Liver (tissue), 9 donors: ENCODE measurements around the gene RFX8. TPM values are rescaled to one million over a fixed set of nuclear protein-coding genes. Genes with fewer than 3 reads are reported as not detected.

Source experiments
- DNase-seq: peaks from one replicate; pipeline ENCODE4 v3.0.0-alpha.2; 2017; ENCODE audit warnings: low spot score
- H3K27ac ChIP-seq, 2 donors: one replicate each; pipeline ENCODE4 v1.7.0; 2013; ENCODE audit warnings: inconsistent platforms in 2 of 2, low read length in 2 of 2, control low read depth in 1 of 2, low read depth in 1 of 2, mild to moderate bottlenecking in 1 of 2
- H3K27me3 ChIP-seq, 4 donors: one replicate each; pipeline versions ENCODE4 v1.6.1 to v1.7.0; 2013; ENCODE audit warnings: low read length in 3 of 4, inconsistent platforms in 1 of 4, mild to moderate bottlenecking in 1 of 4, moderate library complexity in 1 of 4; ENCODE audit not compliant: control insufficient read depth in 4 of 4, insufficient read depth in 4 of 4
- H3K36me3 ChIP-seq, 4 donors: one replicate each; pipeline versions ENCODE4 v1.6.1 to v1.7.0; 2013; ENCODE audit warnings: low read length in 3 of 4, mild to moderate bottlenecking in 3 of 4, low read depth in 1 of 4, moderate library complexity in 1 of 4; ENCODE audit not compliant: control insufficient read depth in 4 of 4, insufficient read depth in 3 of 4
- H3K4me1 ChIP-seq, 4 donors: one replicate each; pipeline versions ENCODE4 v1.6.1 to v1.7.0; 2013; ENCODE audit warnings: low read length in 3 of 4, mild to moderate bottlenecking in 3 of 4, moderate library complexity in 1 of 4; ENCODE audit not compliant: control insufficient read depth in 4 of 4, insufficient read depth in 4 of 4
- H3K4me3 ChIP-seq, 3 donors: one replicate each; pipeline versions ENCODE4 v1.6.1 to v1.7.0; 2013; ENCODE audit warnings: low read length in 3 of 3, control low read depth in 1 of 3, low read depth in 1 of 3, mild to moderate bottlenecking in 1 of 3
- H3K9ac ChIP-seq, 2 donors: one replicate each; pipeline ENCODE4 v1.7.0; 2013; ENCODE audit warnings: low read length in 2 of 2, mild to moderate bottlenecking in 2 of 2, moderate library complexity in 2 of 2, control low read depth in 1 of 2, low read depth in 1 of 2
- H3K9me3 ChIP-seq, 4 donors: one replicate each; pipeline versions ENCODE4 v1.6.1 to v1.7.0; 2013; ENCODE audit warnings: low read length in 3 of 4; ENCODE audit not compliant: control insufficient read depth in 4 of 4
- ATF3 ChIP-seq: IDR thresholded peaks from 2 replicates; pipeline ENCODE4 v1.6.1; 2016; ENCODE audit warnings: antibody characterized with exemption
- CTCF ChIP-seq: fragments of 150-350 bp; IDR thresholded peaks from 2 replicates; pipeline ENCODE4 v1.5.1; 2017; ENCODE audit warnings: improper control_type of control experiment, low read depth, low read length; ENCODE audit not compliant: missing input control
- EGR1 ChIP-seq, 2 donors: IDR thresholded peaks; 2 replicates each; pipeline ENCODE4 v1.6.1; 2016 to 2018; ENCODE audit warnings: antibody characterized with exemption in 2 of 2, low read depth in 2 of 2
- FOXA1 ChIP-seq: IDR thresholded peaks from 2 replicates; pipeline ENCODE4 v1.6.1; 2016; ENCODE audit warnings: antibody characterized with exemption
- GABPA ChIP-seq, 2 donors: IDR thresholded peaks in 1 of 2; conservative IDR thresholded peaks in 1 of 2; 2 replicates each; pipeline ENCODE4 v1.6.1; 2016; ENCODE audit warnings: antibody characterized with exemption in 2 of 2, mild to moderate bottlenecking in 1 of 2, moderate library complexity in 1 of 2
- HNF4A ChIP-seq, 2 donors: conservative IDR thresholded peaks; 2 replicates each; pipeline ENCODE4 v1.6.1; 2016; ENCODE audit warnings: antibody characterized with exemption in 2 of 2, mild to moderate bottlenecking in 2 of 2
- HNF4G ChIP-seq: IDR thresholded peaks from 2 replicates; pipeline ENCODE4 v1.6.1; 2016; ENCODE audit warnings: antibody characterized with exemption
- JUND ChIP-seq, 2 donors: IDR thresholded peaks; 2 replicates each; pipeline ENCODE4 v1.6.1; 2016; ENCODE audit warnings: antibody characterized with exemption in 2 of 2
- NR2F2 ChIP-seq: IDR thresholded peaks from 2 replicates; pipeline ENCODE4 v1.6.1; 2016; ENCODE audit warnings: antibody characterized with exemption
- RAD21 ChIP-seq, 2 donors: IDR thresholded peaks; 2 replicates each; pipeline ENCODE4 v1.6.1; 2016; ENCODE audit warnings: antibody characterized with exemption in 2 of 2, mild to moderate bottlenecking in 2 of 2
- REST ChIP-seq: IDR thresholded peaks from 2 replicates; pipeline ENCODE4 v1.6.1; 2016; ENCODE audit warnings: antibody characterized with exemption, mild to moderate bottlenecking
- SP1 ChIP-seq: IDR thresholded peaks from 2 replicates; pipeline ENCODE4 v1.6.1; 2018; ENCODE audit warnings: antibody characterized with exemption, mild to moderate bottlenecking
- WGBS: extraction: QIAGEN DNeasy Blood & Tissue Kit; methylation state at CpG from one replicate; pipeline ENCODE4 v1.1.7; 2013; 5-methylcytosine and 5-hydroxymethylcytosine counted together
- polyA plus RNA-seq, 2 donors: library from polyadenylated mRNA; stranded (reverse) in 1 of 2; unstranded in 1 of 2; fragments of 200-250 nt in 1 of 2; fragments of >200 nt in 1 of 2; fragmentation: Nextera tagmentation in 1 of 2; extraction: Ambion mirVana in 1 of 2; gene quantifications; one replicate each; pipeline versions ENCODE4 v1.2.1 to v1.2.3, GENCODE V29; 2013 to 2015
- total RNA-seq, 2 donors: library from RNA; depleted of rRNA; stranded (reverse); fragments of >200 nt; gene quantifications; one replicate each; pipeline ENCODE4 v1.2.3, GENCODE V29; 2014
- TF ChIP-seq, protein P1 (sequence below): IDR thresholded peaks from 2 replicates; pipeline ENCODE4 v1.6.1; 2016; ENCODE audit warnings: antibody characterized with exemption
- TF ChIP-seq, protein P2 (sequence below): IDR thresholded peaks from 2 replicates; pipeline ENCODE4 v1.6.1; 2016; ENCODE audit warnings: antibody characterized with exemption
- donor health status: healthy.
- donor health status: healthy.
- donor health status: healthy.
- donor health status: healthy.
- donor health status: healthy.

The RFX8 gene
- total and polyA plus RNA-seq, 4 donors: 0.08 to 0.09 (median 0.09) TPM; not detected in 1

GRCh38 chr2:101433465-101433864, 41.4 kb downstream of the RFX8 start:
- H3K9me3 ChIP-seq: no peaks in the 10 kb centered on the region
- H3K36me3 ChIP-seq: no peaks in the 10 kb centered on the region
- H3K4me3 ChIP-seq: no peak overlapping the region
- 94% methylated on average over 3 of the region's 3 CpGs for WGBS
- H3K27ac ChIP-seq: no peak overlapping the region
- no peak for DNase-seq
- peaks cover 0 to 3% (median 0%) of the 10 kb centered on the region in 4 donors for H3K27me3 ChIP-seq
- TF ChIP-seq, protein P1, sequence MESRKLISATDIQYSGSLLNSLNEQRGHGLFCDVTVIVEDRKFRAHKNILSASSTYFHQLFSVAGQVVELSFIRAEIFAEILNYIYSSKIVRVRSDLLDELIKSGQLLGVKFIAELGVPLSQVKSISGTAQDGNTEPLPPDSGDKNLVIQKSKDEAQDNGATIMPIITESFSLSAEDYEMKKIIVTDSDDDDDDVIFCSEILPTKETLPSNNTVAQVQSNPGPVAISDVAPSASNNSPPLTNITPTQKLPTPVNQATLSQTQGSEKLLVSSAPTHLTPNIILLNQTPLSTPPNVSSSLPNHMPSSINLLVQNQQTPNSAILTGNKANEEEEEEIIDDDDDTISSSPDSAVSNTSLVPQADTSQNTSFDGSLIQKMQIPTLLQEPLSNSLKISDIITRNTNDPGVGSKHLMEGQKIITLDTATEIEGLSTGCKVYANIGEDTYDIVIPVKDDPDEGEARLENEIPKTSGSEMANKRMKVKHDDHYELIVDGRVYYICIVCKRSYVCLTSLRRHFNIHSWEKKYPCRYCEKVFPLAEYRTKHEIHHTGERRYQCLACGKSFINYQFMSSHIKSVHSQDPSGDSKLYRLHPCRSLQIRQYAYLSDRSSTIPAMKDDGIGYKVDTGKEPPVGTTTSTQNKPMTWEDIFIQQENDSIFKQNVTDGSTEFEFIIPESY: no peak
- TF ChIP-seq JUND (IDR thresholded peaks at IDR 0.05): no peak
- no peak for TF ChIP-seq EGR1 (IDR thresholded peaks at IDR 0.05; ENCODE audit: low read depth in 2 of 2)
- no peak for TF ChIP-seq SP1
- no peak for TF ChIP-seq REST
- TF ChIP-seq ATF3: no peak
- TF ChIP-seq CTCF: no peak
- TF ChIP-seq NR2F2: no peak
- TF ChIP-seq, protein P2, sequence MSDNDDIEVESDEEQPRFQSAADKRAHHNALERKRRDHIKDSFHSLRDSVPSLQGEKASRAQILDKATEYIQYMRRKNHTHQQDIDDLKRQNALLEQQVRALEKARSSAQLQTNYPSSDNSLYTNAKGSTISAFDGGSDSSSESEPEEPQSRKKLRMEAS: no peak
- TF ChIP-seq FOXA1: no peak
- TF ChIP-seq GABPA (IDR thresholded peaks at IDR 0.05 in 1 of 2, conservative IDR thresholded peaks at IDR 0.05 in 1 of 2): no peak
- TF ChIP-seq RAD21 (IDR thresholded peaks at IDR 0.05): no peak
- no peaks in the 10 kb centered on the region for H3K4me1 ChIP-seq
- no peak overlapping the region for H3K9ac ChIP-seq

GRCh38 chr2:101432411-101433181, 42.3 kb downstream of the RFX8 start:
- no peaks in the 10 kb centered on the region for H3K4me1 ChIP-seq

More at GRCh38 chr2:101432411-101433181, 42.3 kb downstream of the RFX8 start:
- H3K9ac ChIP-seq: no peak overlapping the region
- WGBS: 90% methylated on average over 20 of the region's 20 CpGs
- peaks cover 0 to 3% (median 0%) of the 10 kb centered on the region in 4 donors for H3K27me3 ChIP-seq
- H3K27ac ChIP-seq: no peak overlapping the region
- no peaks in the 10 kb centered on the region for H3K36me3 ChIP-seq
- H3K4me3 ChIP-seq: no peak overlapping the region
- H3K9me3 ChIP-seq: no peaks in the 10 kb centered on the region
- no peak for DNase-seq
- TF ChIP-seq HNF4G (no peak), SP1 (no peak), FOXA1 (no peak), HNF4A (conservative IDR thresholded peaks at IDR 0.05) (no peak)
- TF ChIP-seq, protein P1: no peak
